Measurements from ENCODE around the gene PLAAT4.

PLAAT4 gene

GRCh38 chr11:63556404-63557013 lies 19.9 kb downstream of the PLAAT4 start:
- no peaks in the 10 kb centered on the region for H3K36me3 ChIP-seq (ENCODE audit: insufficient read depth, low read length)
- no peak overlapping the region for H2AFZ ChIP-seq (ENCODE audit: low read length, unreplicated experiment)
- H3K4me1 ChIP-seq (ENCODE audit: control insufficient read depth, insufficient read depth, low read length, unreplicated experiment) = peaks cover 3% of the 10 kb centered on the region
- no peak overlapping the region for H3K4me3 ChIP-seq (ENCODE audit: low read depth, low read length)
- H3K79me2 ChIP-seq (ENCODE audit: control insufficient read depth, insufficient read depth, low read length, unreplicated experiment) = no peaks in the 10 kb centered on the region
- 0 out of 2 replicates have a peak, but pooled peaks cover 4% of the 10 kb centered on the region for H3K27me3 ChIP-seq (ENCODE audit: insufficient read depth, low read length)
- no peak overlapping the region for H3K27ac ChIP-seq (ENCODE audit: low read depth, low read length)

GRCh38 chr11:63557570-63557969 lies 21.0 kb downstream of the PLAAT4 start:
- Histone ChIP-seq H3K4me3 (ENCODE audit: low read depth, low read length) (no peak overlapping the region), H3K4me1 (ENCODE audit: control insufficient read depth, insufficient read depth, low read length, unreplicated experiment) (peaks cover 3% of the 10 kb centered on the region), H3K27me3 (ENCODE audit: insufficient read depth, low read length) (0 out of 2 replicates have a peak, but pooled peaks cover 4% of the 10 kb centered on the region), H3K27ac (ENCODE audit: low read depth, low read length) (no peak overlapping the region), H2AFZ (ENCODE audit: low read length, unreplicated experiment) (no peak overlapping the region), H3K79me2 (ENCODE audit: control insufficient read depth, insufficient read depth, low read length, unreplicated experiment) (no peaks in the 10 kb centered on the region), H3K36me3 (ENCODE audit: insufficient read depth, low read length) (no peaks in the 10 kb centered on the region)

- Histone ChIP-seq H3K27me3 (ENCODE audit: insufficient read depth, low read length) (0 out of 2 replicates have a peak, but pooled peaks cover 4% of the 10 kb centered on the region), H3K79me2 (ENCODE audit: control insufficient read depth, insufficient read depth, low read length, unreplicated experiment) (no peaks in the 10 kb centered on the region), H3K27ac (ENCODE audit: low read depth, low read length) (no peak overlapping the region), H3K36me3 (ENCODE audit: insufficient read depth, low read length) (no peaks in the 10 kb centered on the region), H3K4me3 (ENCODE audit: low read depth, low read length) (no peak overlapping the region), H3K4me1 (ENCODE audit: control insufficient read depth, insufficient read depth, low read length, unreplicated experiment) (peaks cover 3% of the 10 kb centered on the region), H2AFZ (ENCODE audit: low read length, unreplicated experiment) (no peak overlapping the region)
Observed at GRCh38 chr11:63558459-63559157, 22.0 kb downstream of the PLAAT4 start.

GRCh38 chr11:63560506-63561180 lies 24.0 kb downstream of the PLAAT4 start:
- no peak overlapping the region for H3K27ac ChIP-seq (ENCODE audit: low read depth, low read length)
- no peak overlapping the region for H2AFZ ChIP-seq (ENCODE audit: low read length, unreplicated experiment)

GRCh38 chr11:63563201-63564055 lies 26.8 kb downstream of the PLAAT4 start, which contains the start of gene PLAAT2:
PLAAT2 (minus strand) TSS chr11:63563379; CDS start chr11:63563324, 55 bp downstream.
- no peak within 1 kb of the TSS for H3K4me3 ChIP-seq (ENCODE audit: low read depth, low read length)
- H3K79me2 ChIP-seq (ENCODE audit: control insufficient read depth, insufficient read depth, low read length, unreplicated experiment) = no peaks in the 10 kb centered on the region
- no peaks in the 10 kb centered on the region for H3K36me3 ChIP-seq (ENCODE audit: insufficient read depth, low read length)
- H2AFZ ChIP-seq (ENCODE audit: low read length, unreplicated experiment) = no peak within 1 kb of the TSS
- no peak within 1 kb of the TSS for H3K27ac ChIP-seq (ENCODE audit: low read depth, low read length)
- peaks cover 17% of the 10 kb centered on the region for H3K4me1 ChIP-seq (ENCODE audit: control insufficient read depth, insufficient read depth, low read length, unreplicated experiment)
- H3K27me3 ChIP-seq (ENCODE audit: insufficient read depth, low read length) = no peaks in the 10 kb centered on the region

More at GRCh38 chr11:63560506-63561180, 24.0 kb downstream of the PLAAT4 start:
- H3K36me3 ChIP-seq (ENCODE audit: insufficient read depth, low read length) = no peaks in the 10 kb centered on the region
- no peak overlapping the region for H3K4me3 ChIP-seq (ENCODE audit: low read depth, low read length)
- no peaks in the 10 kb centered on the region for H3K79me2 ChIP-seq (ENCODE audit: control insufficient read depth, insufficient read depth, low read length, unreplicated experiment)
- H3K4me1 ChIP-seq (ENCODE audit: control insufficient read depth, insufficient read depth, low read length, unreplicated experiment) = no peaks in the 10 kb centered on the region
- H3K27me3 ChIP-seq (ENCODE audit: insufficient read depth, low read length) = 0 out of 2 replicates have a peak, but pooled peaks cover 4% of the 10 kb centered on the region

GRCh38 chr11:63564056-63564774 lies 27.6 kb downstream of the PLAAT4 start:
- no peak overlapping the region for H2AFZ ChIP-seq (ENCODE audit: low read length, unreplicated experiment)
- H3K36me3 ChIP-seq (ENCODE audit: insufficient read depth, low read length) = no peaks in the 10 kb centered on the region
- no peaks in the 10 kb centered on the region for H3K79me2 ChIP-seq (ENCODE audit: control insufficient read depth, insufficient read depth, low read length, unreplicated experiment)
- H3K27ac ChIP-seq (ENCODE audit: low read depth, low read length) = no peak overlapping the region
- H3K27me3 ChIP-seq (ENCODE audit: insufficient read depth, low read length) = no peaks in the 10 kb centered on the region
- H3K4me1 ChIP-seq (ENCODE audit: control insufficient read depth, insufficient read depth, low read length, unreplicated experiment) = peaks cover 17% of the 10 kb centered on the region
- no peak overlapping the region for H3K4me3 ChIP-seq (ENCODE audit: low read depth, low read length)

- Histone ChIP-seq H3K27me3 (ENCODE audit: insufficient read depth, low read length) (no peaks in the 10 kb centered on the region), H3K4me1 (ENCODE audit: control insufficient read depth, insufficient read depth, low read length, unreplicated experiment) (peaks cover 17% of the 10 kb centered on the region), H3K4me3 (ENCODE audit: low read depth, low read length) (no peak overlapping the region), H3K79me2 (ENCODE audit: control insufficient read depth, insufficient read depth, low read length, unreplicated experiment) (no peaks in the 10 kb centered on the region), H2AFZ (ENCODE audit: low read length, unreplicated experiment) (no peak overlapping the region), H3K36me3 (ENCODE audit: insufficient read depth, low read length) (no peaks in the 10 kb centered on the region), H3K27ac (ENCODE audit: low read depth, low read length) (no peak overlapping the region)
Observed at GRCh38 chr11:63564784-63565350, 28.3 kb downstream of the PLAAT4 start.

- peak overlapping the region; percentile 37 for H3K4me3 ChIP-seq (ENCODE audit: low read depth, low read length)
- H3K79me2 ChIP-seq (ENCODE audit: control insufficient read depth, insufficient read depth, low read length, unreplicated experiment) = no peaks in the 10 kb centered on the region
- H3K4me1 ChIP-seq (ENCODE audit: control insufficient read depth, insufficient read depth, low read length, unreplicated experiment) = peaks cover 17% of the 10 kb centered on the region
- no peaks in the 10 kb centered on the region for H3K27me3 ChIP-seq (ENCODE audit: insufficient read depth, low read length)
- no peaks in the 10 kb centered on the region for H3K36me3 ChIP-seq (ENCODE audit: insufficient read depth, low read length)
- H3K27ac ChIP-seq (ENCODE audit: low read depth, low read length) = peak overlapping the region; percentile 91
- H2AFZ ChIP-seq (ENCODE audit: low read length, unreplicated experiment) = peak overlapping the region; percentile 59
Observed at GRCh38 chr11:63567044-63567840, 30.6 kb downstream of the PLAAT4 start.

GRCh38 chr11:63569570-63569969 lies 33.0 kb downstream of the PLAAT4 start:
- no peaks in the 10 kb centered on the region for H3K36me3 ChIP-seq (ENCODE audit: insufficient read depth, low read length)
- no peak overlapping the region for H2AFZ ChIP-seq (ENCODE audit: low read length, unreplicated experiment)
- no peak overlapping the region for H3K4me3 ChIP-seq (ENCODE audit: low read depth, low read length)
- H3K27ac ChIP-seq (ENCODE audit: low read depth, low read length) = no peak overlapping the region
- no peaks in the 10 kb centered on the region for H3K79me2 ChIP-seq (ENCODE audit: control insufficient read depth, insufficient read depth, low read length, unreplicated experiment)
- H3K27me3 ChIP-seq (ENCODE audit: insufficient read depth, low read length) = no peaks in the 10 kb centered on the region
- peaks cover 26% of the 10 kb centered on the region for H3K4me1 ChIP-seq (ENCODE audit: control insufficient read depth, insufficient read depth, low read length, unreplicated experiment)

Measured in ACC112 (cell line).